Stomach (tissue), 9 donors: Measurements from ENCODE around the gene SPDEF. TPM values are rescaled to one million over a fixed set of nuclear protein-coding genes. Genes with fewer than 3 reads are reported as not detected.

Experiments used
- DNase-seq, 2 donors: peaks; one replicate each; pipeline versions ENCODE4 v3.0.0 to v3.0.0-alpha.2; 2013 to 2019
- H3K27ac ChIP-seq, 5 donors: fragments of 200-600 bp in 4 of 5; sonication (generic) in 4 of 5; one replicate each; pipeline ENCODE4 v1.5.1; 2013 to 2019; ENCODE audit warnings: mild to moderate bottlenecking in 1 of 5, moderate library complexity in 1 of 5
- H3K27me3 ChIP-seq, 3 donors: fragments of 200-600 bp; sonication (generic); one replicate each; pipeline ENCODE4 v1.5.1; 2017 to 2019; ENCODE audit warnings: mixed run types in 1 of 3
- H3K36me3 ChIP-seq, 4 donors: fragments of 200-600 bp; sonication (generic); 1 replicate in 3 of 4; 2 replicates in 1 of 4; pipeline ENCODE4 v1.5.1; 2016 to 2019
- H3K4me1 ChIP-seq, 4 donors: fragments of 200-600 bp; sonication (generic); one replicate each; pipeline ENCODE4 v1.5.1; 2016 to 2019
- H3K4me3 ChIP-seq, 4 donors: fragments of 200-600 bp; sonication (generic) in 3 of 4; one replicate each; pipeline ENCODE4 v1.5.1; 2016 to 2019; ENCODE audit warnings: mild to moderate bottlenecking in 1 of 4
- H3K9me3 ChIP-seq, 4 donors: fragments of 200-600 bp; sonication (generic); one replicate each; pipeline ENCODE4 v1.5.1; 2016 to 2019
- CTCF ChIP-seq, 7 experiments: fragments of 450-650 bp in 4 of 7; fragments of 200-600 bp in 3 of 7; sonication (generic) in 3 of 7; IDR thresholded peaks; one replicate each; pipeline ENCODE4 v1.5.1; 2016 to 2019; ENCODE audit warnings: antibody characterized with exemption in 7 of 7, control low read depth in 2 of 7, mild to moderate bottlenecking in 1 of 7
- EP300 ChIP-seq: sonication (generic); formaldehyde crosslinking; IDR thresholded peaks from one replicate; pipeline ENCODE4 v1.6.1; 2017; ENCODE audit warnings: antibody characterized with exemption
- POLR2A ChIP-seq, 4 donors: fragments of 450-650 bp; IDR thresholded peaks; one replicate each; pipeline ENCODE4 v1.6.1; 2016; ENCODE audit warnings: antibody characterized with exemption in 4 of 4, control low read depth in 2 of 4, mild to moderate bottlenecking in 1 of 4, moderate library complexity in 1 of 4
- POLR2AphosphoS5 ChIP-seq, 3 donors: sonication (generic); formaldehyde crosslinking; IDR thresholded peaks; one replicate each; pipeline ENCODE4 v1.6.1; 2016; ENCODE audit warnings: antibody characterized with exemption in 3 of 3
- WGBS, 5 donors: extraction: QIAGEN DNeasy Blood & Tissue Kit in 3 of 5; methylation state at CpG; one replicate each; pipeline versions ENCODE4 v1.1.5 to v1.1.7; 2013 to 2018; 5-methylcytosine and 5-hydroxymethylcytosine counted together
- intact Hi-C: fragments of 100-400 bp; cut with DNase I; formaldehyde crosslinking; loops from one replicate; pipeline ENCODE4 v1.15.1; 2023; ENCODE audit warnings: low total_unique reads
- polyA plus RNA-seq, 3 donors: library from polyadenylated mRNA; stranded (reverse); fragments of 200-250 nt; gene quantifications; one replicate each; pipeline ENCODE4 v1.2.3, GENCODE V29; 2013
- total RNA-seq, 5 donors: library from RNA; depleted of rRNA; stranded (reverse); fragments of >200 nt; gene quantifications; one replicate each; pipeline versions ENCODE4 v1.1.0 to v1.2.3, GENCODE V29; 2014 to 2016
- donor health status: healthy with polysubstance abuse.
- donor health status: Bipolar disorder and iron deficiency.
- donor health status: healthy.

Gene SPDEF
- total and polyA plus RNA-seq, 8 donors = 2.2 to 129 (median 31.4) TPM

GRCh38 chr6:34592208-34592952 is 36.3 kb upstream of the SPDEF start:
- Histone ChIP-seq H3K27ac (no peak overlapping the region), H3K27me3 (no peaks in the 10 kb centered on the region), H3K4me1 (peaks cover 2 to 47% (median 35%) of the 10 kb centered on the region in 4 donors), H3K4me3 (no peak overlapping the region), H3K36me3 (peaks cover 21 to 28% (median 27%) of the 10 kb centered on the region in 4 donors), H3K9me3 (no peaks in the 10 kb centered on the region)
- WGBS, 5 donors = 89 to 94% (median 91%) methylated on average over 10 of the region's 10 CpGs
- intact Hi-C loops = no loop called here
- no peak for TF ChIP-seq CTCF (IDR thresholded peaks at IDR 0.05)
- TF ChIP-seq EP300 = no peak
- TF ChIP-seq POLR2A (IDR thresholded peaks at IDR 0.05) = no peak
- TF ChIP-seq POLR2AphosphoS5 (IDR thresholded peaks at IDR 0.05) = no peak
- DNase-seq = peak in 1 of 2 donors; percentile 15

GRCh38 chr6:34589691-34590090 is 33.6 kb upstream of the SPDEF start:
- H3K4me1 ChIP-seq = peaks cover 12 to 49% (median 39%) of the 10 kb centered on the region in 4 donors
- H3K36me3 ChIP-seq = peaks cover 21 to 40% (median 37%) of the 10 kb centered on the region in 4 donors
- no peaks in the 10 kb centered on the region for H3K9me3 ChIP-seq
- 77 to 85% (median 79%) methylated on average over 5 of the region's 5 CpGs for WGBS, 5 donors
- intact Hi-C loops = no loop called here
- H3K27me3 ChIP-seq = no peaks in the 10 kb centered on the region
- DNase-seq = no peak
- TF ChIP-seq POLR2AphosphoS5 (IDR thresholded peaks at IDR 0.05) (no peak), POLR2A (IDR thresholded peaks at IDR 0.05) (no peak), CTCF (IDR thresholded peaks at IDR 0.05) (no peak), EP300 (no peak)
- no peak overlapping the region for H3K4me3 ChIP-seq
- H3K27ac ChIP-seq = no peak overlapping the region

DNA sequence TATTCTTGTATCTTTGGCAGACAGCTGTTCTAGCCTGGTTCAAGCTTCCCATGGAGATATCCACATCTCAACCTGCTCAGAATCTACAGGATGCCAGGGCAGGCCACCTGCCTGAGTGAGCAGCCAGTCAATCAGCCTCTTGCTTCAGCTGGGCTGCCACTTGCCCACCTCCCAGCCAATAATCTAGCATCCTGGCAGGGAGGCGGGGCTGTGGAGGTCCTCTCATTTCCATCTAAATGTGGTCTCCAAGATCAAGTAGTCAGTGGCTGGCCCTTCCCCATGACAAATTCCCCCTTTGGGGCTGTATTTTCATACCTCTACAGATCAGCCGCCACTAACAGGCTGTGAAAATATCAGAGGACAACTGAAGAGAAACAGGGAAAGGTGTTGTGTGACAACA is 33.0 kb upstream of the SPDEF start:
- no peak for DNase-seq
- Histone ChIP-seq H3K27me3 (no peaks in the 10 kb centered on the region), H3K27ac (no peak overlapping the region), H3K4me3 (no peak overlapping the region), H3K9me3 (no peaks in the 10 kb centered on the region), H3K4me1 (peaks cover 12 to 44% (median 36%) of the 10 kb centered on the region in 4 donors), H3K36me3 (peaks cover 21 to 40% (median 37%) of the 10 kb centered on the region in 4 donors)
- TF ChIP-seq POLR2A (IDR thresholded peaks at IDR 0.05) (no peak), CTCF (IDR thresholded peaks at IDR 0.05) (no peak), EP300 (no peak), POLR2AphosphoS5 (IDR thresholded peaks at IDR 0.05) (no peak)
- 74 to 100% (median 94%) methylated on average over 2 of the region's 2 CpGs for WGBS, 5 donors
- intact Hi-C loops = no loop called here

GRCh38 chr6:34587851-34588250 is 31.7 kb upstream of the SPDEF start:
- peaks cover 21 to 47% (median 37%) of the 10 kb centered on the region in 4 donors for H3K36me3 ChIP-seq
- WGBS, 5 donors = 88 to 94% (median 94%) methylated on average over 2 of the region's 2 CpGs
- no peak for DNase-seq

More at GRCh38 chr6:34587851-34588250, 31.7 kb upstream of the SPDEF start:
- no peak for TF ChIP-seq CTCF (IDR thresholded peaks at IDR 0.05)
- TF ChIP-seq EP300 = no peak
- TF ChIP-seq POLR2AphosphoS5 (IDR thresholded peaks at IDR 0.05) = no peak
- no peak for TF ChIP-seq POLR2A (IDR thresholded peaks at IDR 0.05)
- H3K9me3 ChIP-seq = no peaks in the 10 kb centered on the region
- H3K27ac ChIP-seq = no peak overlapping the region
- intact Hi-C loops = no loop called here
- no peaks in the 10 kb centered on the region for H3K27me3 ChIP-seq
- H3K4me3 ChIP-seq = no peak overlapping the region
- H3K4me1 ChIP-seq = peaks cover 12 to 36% (median 28%) of the 10 kb centered on the region in 4 donors
